GM23248 (cell line): Measurements from ENCODE around the gene MLN. TPM values are rescaled to one million over a fixed set of nuclear protein-coding genes. Genes with fewer than 3 reads are reported as not detected.

Source experiments
- DNase-seq: peaks from one replicate; pipeline ENCODE4 v3.0.0-alpha.2; 2015
- H2AFZ ChIP-seq: fragments of 200-600 bp; sonication (generic); 2 replicates; pipeline ENCODE4 v1.6.1; 2016; ENCODE audit warnings: antibody characterized with exemption
- H3F3A ChIP-seq: fragments of 200-600 bp; sonication (generic); 2 replicates; pipeline ENCODE4 v1.6.1; 2016; ENCODE audit warnings: mild to moderate bottlenecking, antibody characterized with exemption, mixed run types; ENCODE audit not compliant: insufficient read depth
- H3K27ac ChIP-seq: fragments of 200-600 bp; sonication (generic); 2 replicates; pipeline ENCODE4 v1.5.1; 2016; ENCODE audit warnings: mild to moderate bottlenecking
- H3K27me3 ChIP-seq: fragments of 200-600 bp; sonication (generic); replicated peaks from 2 replicates; pipeline ENCODE4 v1.6.1; 2016; ENCODE audit warnings: mild to moderate bottlenecking; ENCODE audit not compliant: insufficient read depth
- H3K36me3 ChIP-seq: fragments of 200-600 bp; sonication (generic); 2 replicates; pipeline ENCODE4 v1.6.1; 2016; ENCODE audit warnings: low read depth, mild to moderate bottlenecking
- H3K4me1 ChIP-seq: fragments of 200-600 bp; sonication (generic); 2 replicates; pipeline ENCODE4 v1.6.1; 2016; ENCODE audit warnings: mild to moderate bottlenecking; ENCODE audit not compliant: insufficient read depth
- H3K4me2 ChIP-seq: fragments of 200-600 bp; sonication (generic); one replicate; pipeline ENCODE4 v1.6.1; 2016; ENCODE audit warnings: mild to moderate bottlenecking; ENCODE audit not compliant: unreplicated experiment
- H3K4me3 ChIP-seq: fragments of 200-600 bp; sonication (generic); 2 replicates; pipeline ENCODE4 v1.5.1; 2016; ENCODE audit warnings: mild to moderate bottlenecking
- H3K79me2 ChIP-seq: fragments of 200-600 bp; sonication (generic); 2 replicates; pipeline ENCODE4 v1.6.1; 2016; ENCODE audit warnings: mild to moderate bottlenecking; ENCODE audit not compliant: insufficient read depth
- H3K9ac ChIP-seq: fragments of 200-600 bp; sonication (generic); 2 replicates; pipeline ENCODE4 v1.6.1; 2016; ENCODE audit warnings: mild to moderate bottlenecking
- H3K9me2 ChIP-seq: fragments of 200-600 bp; sonication (generic); 2 replicates; pipeline ENCODE4 v1.6.1; 2016; ENCODE audit warnings: mixed run types, mild to moderate bottlenecking, moderate library complexity; ENCODE audit not compliant: insufficient read depth
- H3K9me3 ChIP-seq: fragments of 200-600 bp; sonication (generic); one replicate; pipeline ENCODE4 v1.6.1; 2017; ENCODE audit warnings: low read depth
- H4K20me1 ChIP-seq: fragments of 200-600 bp; sonication (generic); 2 replicates; pipeline ENCODE4 v1.6.0; 2016; ENCODE audit not compliant: insufficient read depth
- EZH2 ChIP-seq: fragments of 200-600 bp; sonication (generic); IDR thresholded peaks from 2 replicates; pipeline ENCODE4 v1.6.1; 2018; ENCODE audit warnings: antibody characterized with exemption, mild to moderate bottlenecking; ENCODE audit not compliant: insufficient read depth, poor library complexity, severe bottlenecking
- EZH2phosphoT487 ChIP-seq: fragments of 200-600 bp; sonication (generic); IDR thresholded peaks from 2 replicates; pipeline ENCODE4 v1.6.1; 2018; ENCODE audit warnings: antibody characterized with exemption, moderate library complexity, mild to moderate bottlenecking, low read depth; ENCODE audit not compliant: insufficient read depth
- WGBS, 2 experiments: methylation state at CpG; one replicate each; pipeline ENCODE4 v1.1.6; 2015 to 2017; ENCODE audit warnings: low lambda C conversion rate in 2 of 2, low coverage in 1 of 2; ENCODE audit errors: missing lambda C conversion rate in 2 of 2; 5-methylcytosine and 5-hydroxymethylcytosine counted together
- in situ Hi-C: fragments of 300-500 bp; cut with MboI; formaldehyde crosslinking; loops from 2 replicates; pipeline ENCODE4 v1.15.0; 2020
- polyA plus RNA-seq: library from polyadenylated mRNA; unstranded; fragments of >200 nt; fragmentation: Nextera tagmentation; extraction: Ambion mirVana; gene quantifications from 2 replicates; pipeline ENCODE4 v1.2.1, GENCODE V29; 2016
- total RNA-seq: library from RNA; depleted of rRNA; stranded (reverse); fragments of >200 nt; shearing (Covaris generic); gene quantifications from 2 replicates; pipeline ENCODE4 v1.2.3, GENCODE V29; 2014

The MLN gene
- total and polyA plus RNA-seq, 2 experiments from 2014 or later = not detected

- DNase-seq = no peak
- Histone ChIP-seq H3K27me3 (peaks cover 12% of the 10 kb centered on the region; the same call in 1 of the 2 replicates), H3K9me3 (no peaks in the 10 kb centered on the region), H3K4me1 (no peaks in the 10 kb centered on the region), H3F3A (no peaks in the 10 kb centered on the region), H4K20me1 (no peaks in the 10 kb centered on the region), H3K9ac (no peak overlapping the region), H2AFZ (no peak overlapping the region), H3K4me2 (no peak overlapping the region), H3K9me2 (no peaks in the 10 kb centered on the region), H3K36me3 (no peaks in the 10 kb centered on the region), H3K79me2 (no peaks in the 10 kb centered on the region), H3K4me3 (no peak overlapping the region), H3K27ac (no peak overlapping the region)
- WGBS, 2 experiments = 21 to 24% methylated on average over 2 of the region's 2 CpGs
- in situ Hi-C loops = no loop called here
- TF ChIP-seq EZH2 = no peak
- no peak for TF ChIP-seq EZH2phosphoT487
Measured at GRCh38 chr6:33826537-33826936, 22.7 kb upstream of the MLN start.

GRCh38 chr6:33824461-33825154 lies 20.8 kb upstream of the MLN start:
- 81% methylated on average over 15 of the region's 15 CpGs for WGBS, 2 experiments
- TF ChIP-seq EZH2 (no peak), EZH2phosphoT487 (no peak)
- Histone ChIP-seq H3K79me2 (no peaks in the 10 kb centered on the region), H3K4me1 (no peaks in the 10 kb centered on the region), H3K36me3 (no peaks in the 10 kb centered on the region), H3K27ac (no peak overlapping the region), H2AFZ (no peak overlapping the region), H3K4me2 (no peak overlapping the region), H3K9ac (no peak overlapping the region), H3F3A (no peaks in the 10 kb centered on the region), H3K9me2 (no peaks in the 10 kb centered on the region), H3K27me3 (peaks cover 5% of the 10 kb centered on the region; the same call in 1 of the 2 replicates), H3K4me3 (no peak overlapping the region), H4K20me1 (no peaks in the 10 kb centered on the region), H3K9me3 (no peaks in the 10 kb centered on the region)
- in situ Hi-C loops = no loop called here
- DNase-seq = no peak

- Histone ChIP-seq H3K27ac (no peak overlapping the region), H4K20me1 (no peaks in the 10 kb centered on the region), H3K4me3 (no peak overlapping the region), H3K4me2 (no peak overlapping the region), H3K4me1 (no peaks in the 10 kb centered on the region), H3K36me3 (no peaks in the 10 kb centered on the region), H3K79me2 (no peaks in the 10 kb centered on the region), H3K9ac (no peak overlapping the region), H3K9me3 (no peaks in the 10 kb centered on the region), H3F3A (no peaks in the 10 kb centered on the region), H3K27me3 (peaks cover 5% of the 10 kb centered on the region; the same call in 1 of the 2 replicates), H2AFZ (no peak overlapping the region), H3K9me2 (no peaks in the 10 kb centered on the region)
- TF ChIP-seq EZH2phosphoT487 (no peak), EZH2 (no peak)
- WGBS, 2 experiments = 94 to 97% methylated on average over 2 of the region's 2 CpGs
- no peak for DNase-seq
- in situ Hi-C loops = no loop called here
Measured at GRCh38 chr6:33823806-33824205, 20.0 kb upstream of the MLN start.

GRCh38 chr6:33822575-33823395 lies 19.0 kb upstream of the MLN start:
- H3K36me3 ChIP-seq = no peaks in the 10 kb centered on the region
- in situ Hi-C loops = no loop called here
- H4K20me1 ChIP-seq = no peaks in the 10 kb centered on the region
- H3K27ac ChIP-seq = no peak overlapping the region
- no peak overlapping the region for H2AFZ ChIP-seq
- H3K9me2 ChIP-seq = no peaks in the 10 kb centered on the region
- DNase-seq = peak; percentile 58
- no peaks in the 10 kb centered on the region for H3K79me2 ChIP-seq
- H3K4me1 ChIP-seq = no peaks in the 10 kb centered on the region
- no peak overlapping the region for H3K4me2 ChIP-seq
- H3K9ac ChIP-seq = no peak overlapping the region
- WGBS, 2 experiments = 60 to 62% methylated on average over 10 of the region's 10 CpGs
- no peaks in the 10 kb centered on the region for H3K9me3 ChIP-seq
- no peak overlapping the region for H3K4me3 ChIP-seq
- H3F3A ChIP-seq = no peaks in the 10 kb centered on the region
- H3K27me3 ChIP-seq = peaks cover 5% of the 10 kb centered on the region; the same call in 1 of the 2 replicates
- TF ChIP-seq EZH2phosphoT487 (no peak), EZH2 (no peak)
